Stomach (tissue), 4 donors: ENCODE measurements around the gene TRAF7.
"Not testable (repeated sequence)": the region's sequence is repeated elsewhere in the genome, so short reads cannot be mapped to it uniquely, and the experiment has no call there.

ENCODE experiments used
- CTCF ChIP-seq, 7 experiments: fragments of 450-650 bp in 4 of 7; fragments of 200-600 bp in 3 of 7; sonication (generic) in 3 of 7; IDR thresholded peaks; one replicate each; pipeline ENCODE4 v1.5.1; 2016 to 2019; ENCODE audit warnings: antibody characterized with exemption in 7 of 7, control low read depth in 2 of 7, mild to moderate bottlenecking in 1 of 7
- POLR2A ChIP-seq, 4 donors: fragments of 450-650 bp; IDR thresholded peaks; one replicate each; pipeline ENCODE4 v1.6.1; 2016; ENCODE audit warnings: antibody characterized with exemption in 4 of 4, control low read depth in 2 of 4, mild to moderate bottlenecking in 1 of 4, moderate library complexity in 1 of 4
- POLR2AphosphoS5 ChIP-seq, 3 donors: sonication (generic); formaldehyde crosslinking; IDR thresholded peaks; one replicate each; pipeline ENCODE4 v1.6.1; 2016; ENCODE audit warnings: antibody characterized with exemption in 3 of 3

DNA sequence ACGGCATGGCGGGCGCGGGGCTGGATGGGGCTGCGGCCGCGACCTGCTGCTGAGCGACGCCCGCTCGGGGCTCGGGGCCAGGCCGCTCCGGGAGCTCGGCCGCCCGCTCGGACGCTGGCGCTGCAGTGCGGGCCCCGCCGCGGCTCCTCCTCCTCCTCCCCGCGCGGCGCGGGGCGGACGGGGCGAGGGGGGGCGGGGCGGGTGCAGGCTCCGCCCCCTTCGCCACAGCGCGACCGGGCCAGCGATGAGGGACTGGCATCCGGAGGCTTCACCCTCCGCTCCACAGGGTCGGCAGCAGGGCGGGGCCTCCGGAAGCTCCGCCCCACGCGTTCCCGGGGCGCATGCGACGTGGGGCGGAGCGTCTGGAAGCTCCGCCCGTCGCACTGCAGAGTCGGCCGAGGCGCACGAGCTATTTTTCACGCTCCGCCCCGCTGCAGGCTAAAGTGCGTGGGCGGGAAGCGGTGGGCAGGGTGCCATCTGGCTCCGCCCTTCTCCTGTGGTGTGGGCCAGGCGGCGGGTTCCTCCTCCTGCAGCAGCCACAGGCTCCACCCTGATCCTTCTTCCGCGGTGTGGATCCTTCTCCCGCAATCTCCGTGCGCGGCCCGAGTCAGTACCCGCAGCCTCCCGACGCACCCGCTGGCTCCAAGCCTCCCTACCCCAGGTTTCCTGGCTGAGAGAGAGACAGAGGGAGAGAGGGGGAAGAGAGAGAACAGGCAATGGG is 19.7 kb upstream of the TRAF7 start, which contains the start of gene PKD1:
- TF ChIP-seq CTCF, POLR2A (IDR thresholded peaks at IDR 0.05): not testable (repeated sequence)
- peak in 2 of 3 donors; percentile 36 to 92 for TF ChIP-seq POLR2AphosphoS5 (IDR thresholded peaks at IDR 0.05)
